Transverse colon (tissue), 4 donors: Measurements from ENCODE around the gene UBL5. TPM values are rescaled to one million over a fixed set of nuclear protein-coding genes. Genes with fewer than 3 reads are reported as not detected.
"Not testable (repeated sequence)": the region's sequence is repeated elsewhere in the genome, so short reads cannot be mapped to it uniquely, and the experiment has no call there.

Source experiments
- DNase-seq: peaks from one replicate; pipeline ENCODE4 v3.0.0-alpha.2; 2019
- H3K27ac ChIP-seq, 4 donors: fragments of 200-600 bp; sonication (generic); 2 replicates each; pipeline ENCODE4 v1.5.1; 2016 to 2018; ENCODE audit warnings: inconsistent platforms in 4 of 4
- H3K27me3 ChIP-seq: fragments of 200-600 bp; sonication (generic); 2 replicates; pipeline ENCODE4 v1.5.1; 2017; ENCODE audit warnings: inconsistent platforms
- H3K36me3 ChIP-seq, 4 donors: fragments of 200-600 bp; sonication (generic); 2 replicates each; pipeline ENCODE4 v1.5.1; 2017 to 2019; ENCODE audit warnings: inconsistent platforms in 4 of 4
- H3K4me1 ChIP-seq, 4 donors: fragments of 200-600 bp; sonication (generic); 2 replicates each; pipeline ENCODE4 v1.5.1; 2017 to 2020; ENCODE audit warnings: inconsistent platforms in 4 of 4
- H3K4me3 ChIP-seq, 4 donors: fragments of 200-600 bp; sonication (generic); 1 replicate in 1 of 4; 2 replicates in 3 of 4; pipeline versions ENCODE4 v1.5.1 to v1.6.1; 2017 to 2019; ENCODE audit warnings: inconsistent platforms in 4 of 4
- H3K9me3 ChIP-seq, 2 donors: fragments of 200-600 bp; sonication (generic); 2 replicates each; pipeline ENCODE4 v1.5.1; 2017 to 2019; ENCODE audit warnings: inconsistent platforms in 2 of 2
- CTCF ChIP-seq, 5 experiments: fragments of 200-600 bp in 3 of 5; fragments of 450-650 bp in 2 of 5; sonication (generic) in 3 of 5; IDR thresholded peaks; 1 replicate in 2 of 5; 2 replicates in 3 of 5; pipeline ENCODE4 v1.5.1; 2016 to 2017; ENCODE audit warnings: antibody characterized with exemption in 5 of 5, inconsistent platforms in 3 of 5, mild to moderate bottlenecking in 2 of 5, moderate library complexity in 1 of 5
- EP300 ChIP-seq: sonication (generic); formaldehyde crosslinking; IDR thresholded peaks from one replicate; pipeline ENCODE4 v1.6.1; 2017; ENCODE audit warnings: antibody characterized with exemption, low read depth
- POLR2A ChIP-seq: fragments of 450-650 bp; IDR thresholded peaks from one replicate; pipeline ENCODE4 v1.6.1; 2016; ENCODE audit warnings: antibody characterized with exemption, mild to moderate bottlenecking, moderate library complexity
- POLR2AphosphoS5 ChIP-seq, 3 donors: sonication (generic); formaldehyde crosslinking; IDR thresholded peaks; one replicate each; pipeline ENCODE4 v1.6.1; 2016; ENCODE audit warnings: antibody characterized with exemption in 3 of 3
- WGBS, 2 donors: methylation state at CpG; one replicate each; pipeline ENCODE4 v1.1.5; 2018; ENCODE audit warnings: low coverage in 1 of 2; 5-methylcytosine and 5-hydroxymethylcytosine counted together
- in situ Hi-C, 4 donors: fragments of 200-750 bp; cut with MboI; loops; one replicate each; pipeline versions ENCODE4 v1.15.0 to v1.15.1; 2017; ENCODE audit warnings: low sequenced_read_pairs in 3 of 4, low pct_ligation_motif_present in 1 of 4, low pct_unique_long_range_greater_than_20kb in 1 of 4
- intact Hi-C: fragments of 100-400 bp; cut with DNase I; formaldehyde crosslinking; loops from one replicate; pipeline ENCODE4 v1.15.1; 2023; ENCODE audit warnings: low total_unique reads
- total RNA-seq, 4 donors: library from RNA; depleted of rRNA; stranded (reverse); fragments of >200 nt; gene quantifications; one replicate each; pipeline ENCODE4 v1.1.0, GENCODE V29; 2016

Gene UBL5
- total RNA-seq, result 100 to 1,000 TPM in 3 of 4 donors, 10 to 100 TPM in 1; 61.0 to 563 (median 249) TPM

- Histone ChIP-seq H3K9me3 (no peaks in the 10 kb centered on the region), H3K36me3 (peaks cover 0 to 7% (median 3%) of the 10 kb centered on the region in 4 donors), H3K27me3 (no peaks in the 10 kb centered on the region), H3K4me3 (peak within 1 kb of the TSS; percentile 58 to 95 (median 92)), H3K4me1 (peaks cover 8 to 23% (median 21%) of the 10 kb centered on the region in 4 donors), H3K27ac (peak within 1 kb of the TSS; percentile 89 to 93 (median 90))
- WGBS, 2 donors, result 1% methylated on average over 58 of the region's 62 CpGs; no CpG with 5 or more reads in 1 of the 2 donors
- intact Hi-C loops, result no loop called here
- DNase-seq, result peak; percentile 94
- TF ChIP-seq POLR2A (peak; percentile 90), CTCF (IDR thresholded peaks at IDR 0.05) (no peak), EP300 (no peak), POLR2AphosphoS5 (IDR thresholded peaks at IDR 0.05) (peak; percentile 87 to 96 (median 93))
- in situ Hi-C loops, result no loop called here
These were observed at the start of gene UBL5 for GRCh38 chr19:9827289-9828238. TSS of gene UBL5 (plus strand) at chr19:9827918. CDS start at chr19:9828338, 420 bp downstream.

- Histone ChIP-seq H3K4me3 (no peak overlapping the region), H3K9me3 (no peaks in the 10 kb centered on the region), H3K4me1 (peaks cover 0 to 23% (median 19%) of the 10 kb centered on the region in 4 donors), H3K27ac (no peak overlapping the region), H3K36me3 (no peaks in the 10 kb centered on the region), H3K27me3 (no peaks in the 10 kb centered on the region)
- in situ Hi-C loops (loop anchor here in 3 of 4 donors (25.0 kb wide), 2 partner anchors 470 to 645 kb away; partner anchors contain the start of genes ZNF559 (in 3 of the 3), ZNF699 (in 3 of the 3), OR7G3 (in 2 of the 3) and ZNF317 (in 2 of the 3)), intact Hi-C loops (loop anchor here (10.0 kb wide), 1 partner anchor 1122 kb away; no protein-coding TSS in a partner anchor)
- 85 to 89% methylated on average over 2 of the region's 2 CpGs for WGBS, 2 donors
- TF ChIP-seq POLR2AphosphoS5 (IDR thresholded peaks at IDR 0.05) (no peak), EP300 (no peak)
- DNase-seq, result no peak
These were observed 45.4 kb upstream of the UBL5 start for GRCh38 chr19:9782338-9782737.

GRCh38 chr19:9784163-9784496 lies 43.6 kb upstream of the UBL5 start:
- in situ Hi-C loops (loop anchor here in 3 of 4 donors (25.0 kb wide), 2 partner anchors 472 to 647 kb away; partner anchors contain the start of genes ZNF559 (in 3 of the 3), ZNF699 (in 3 of the 3), OR7G3 (in 2 of the 3) and ZNF317 (in 2 of the 3)), intact Hi-C loops (loop anchor here (10.0 kb wide), 1 partner anchor 1121 kb away; no protein-coding TSS in a partner anchor)
- Histone ChIP-seq H3K4me1 (peaks cover 0 to 23% (median 19%) of the 10 kb centered on the region in 4 donors), H3K27ac (peak overlapping the region; percentile 93 to 99 (median 98)), H3K4me3 (peak overlapping the region in 2 of 4 donors; percentile 66 to 78)
- H3K36me3 ChIP-seq, H3K27me3 ChIP-seq, DNase-seq, H3K9me3 ChIP-seq: not testable (repeated sequence)
- 66 to 67% methylated on average over 4 to 6 of the region's 6 CpGs for WGBS, 2 donors

- in situ Hi-C loops, result loop anchor here in 3 of 4 donors (25.0 kb wide), 2 partner anchors 473 to 648 kb away; partner anchors contain the start of genes ZNF559 (in 3 of the 3), ZNF699 (in 3 of the 3), OR7G3 (in 2 of the 3) and ZNF317 (in 2 of the 3)
- peak overlapping the region; percentile 93 to 99 (median 98) for H3K27ac ChIP-seq
- H3K4me3 ChIP-seq, result peak overlapping the region; percentile 23 to 78 (median 72)
- TF ChIP-seq EP300 (no peak), POLR2AphosphoS5 (IDR thresholded peaks at IDR 0.05) (peak; percentile 89 to 93 (median 92)), POLR2A (peak; percentile 96), CTCF (IDR thresholded peaks at IDR 0.05) (no peak)
- H3K27me3 ChIP-seq, result no peaks in the 10 kb centered on the region
- 0 to 1% methylated on average over 9 to 54 of the region's 74 CpGs for WGBS, 2 donors
- peaks cover 0 to 32% (median 21%) of the 10 kb centered on the region in 4 donors for H3K4me1 ChIP-seq
- no peaks in the 10 kb centered on the region for H3K9me3 ChIP-seq
- peak; percentile 99 for DNase-seq
- no peaks in the 10 kb centered on the region for H3K36me3 ChIP-seq
- intact Hi-C loops, result loop anchor here (1.0 to 10.0 kb wide), 2 partner anchors 163 to 1119 kb away; no protein-coding TSS in a partner anchor
These were observed 42.1 kb upstream of the UBL5 start for GRCh38 chr19:9785367-9786331.
